HG03039 (cell line): ENCODE measurements around the gene CDC34.
"Not testable (repeated sequence)": the region's sequence is repeated elsewhere in the genome, so short reads cannot be mapped to it uniquely, and the experiment has no call there.

Experiments used
- ATAC-seq: cut with Tn5 transposase; IDR thresholded peaks from one replicate; pipeline ENCODE4 v1.9.1; 2021; ENCODE audit warnings: mild to moderate bottlenecking, moderate library complexity; ENCODE audit not compliant: unreplicated experiment

Gene CDC34

DNA sequence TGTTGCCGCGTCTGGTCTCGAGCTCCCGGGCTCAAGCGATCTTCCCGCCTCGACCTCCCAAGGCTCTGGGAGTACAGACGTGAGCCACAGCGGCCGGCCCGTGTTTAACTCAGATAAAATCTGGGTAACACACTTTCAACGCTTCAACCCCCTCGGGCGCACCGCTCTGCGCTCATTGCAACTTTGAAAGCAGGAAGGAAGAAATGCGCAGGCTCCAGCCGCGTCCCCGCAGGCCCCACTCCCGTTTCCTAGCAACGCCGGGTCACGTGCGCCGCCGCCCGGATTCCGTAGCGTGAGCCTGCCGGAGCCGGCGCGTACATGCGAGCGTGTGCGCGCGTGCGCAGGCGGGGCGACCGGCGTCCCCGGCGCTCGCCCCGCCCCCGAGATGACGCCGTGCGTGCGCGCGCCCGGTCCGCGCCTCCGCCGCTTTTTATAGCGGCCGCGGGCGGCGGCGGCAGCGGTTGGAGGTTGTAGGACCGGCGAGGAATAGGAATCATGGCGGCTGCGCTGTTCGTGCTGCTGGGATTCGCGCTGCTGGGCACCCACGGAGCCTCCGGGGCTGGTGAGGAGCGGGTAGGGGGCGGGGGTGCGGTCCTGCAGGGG lies 40.7 kb downstream of the CDC34 start, which contains the start of gene BSG:
Gene BSG (plus strand): TSS at position 457 of the 603 bp plus-strand sequence. CDS start 39 bp downstream, at position 496.
- peak; percentile 72 for ATAC-seq

DNA sequence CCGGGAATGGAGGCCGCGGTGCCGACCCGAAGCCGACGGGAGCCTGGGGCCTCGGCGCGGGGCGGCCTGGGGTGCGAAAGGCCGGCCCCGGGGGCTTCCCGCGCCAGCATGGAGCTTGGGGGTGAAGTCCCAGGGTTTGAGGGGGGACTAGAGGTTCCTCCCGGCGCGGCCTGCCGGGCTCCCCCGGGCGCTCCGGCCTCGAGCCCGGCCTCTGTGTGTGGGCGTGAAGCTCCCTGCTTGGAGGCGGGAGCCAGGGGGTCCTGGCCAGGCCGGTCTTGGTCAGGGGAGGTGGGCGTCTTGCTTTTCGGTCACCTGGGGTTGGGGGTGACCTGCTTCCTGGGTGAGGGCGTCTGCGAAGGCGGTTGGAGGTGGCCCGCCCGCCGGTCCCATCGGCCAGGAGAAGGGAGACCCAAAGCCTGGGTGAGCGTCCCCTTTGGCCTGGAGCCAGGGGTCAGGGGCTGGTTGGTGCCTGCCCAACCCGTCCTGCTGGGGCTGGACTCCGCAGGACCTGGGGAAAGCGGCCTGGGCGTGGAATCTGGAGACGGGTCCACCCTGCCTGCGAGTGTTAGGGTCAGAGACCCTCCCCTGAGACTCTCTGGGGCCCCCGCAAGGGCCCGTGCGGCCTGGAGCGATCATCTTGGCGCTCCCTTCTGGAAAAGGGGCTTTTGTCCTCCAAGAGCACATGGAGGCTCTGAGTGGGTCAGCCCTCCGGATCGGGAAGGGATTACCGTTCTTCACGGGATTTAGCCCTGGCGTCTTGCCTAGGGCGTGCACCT lies 41.4 kb downstream of the CDC34 start:
- peak; percentile 34 for ATAC-seq

DNA sequence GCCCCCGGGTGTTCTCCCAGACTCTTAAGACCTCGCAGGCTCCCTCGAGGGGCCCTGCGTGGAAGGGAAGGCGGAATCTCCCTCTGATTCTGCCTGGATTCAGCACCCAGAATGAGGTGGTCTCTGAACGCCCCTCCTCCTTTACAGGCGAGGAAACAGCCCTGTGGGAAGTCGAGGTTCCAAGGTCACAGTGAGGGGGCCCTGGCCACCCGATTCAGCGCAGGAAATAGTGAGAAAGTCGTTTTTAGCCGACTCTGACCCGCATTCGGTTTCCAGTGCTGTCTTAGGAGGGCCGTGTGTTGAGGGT lies 41.9 kb downstream of the CDC34 start:
- no peak for ATAC-seq

GRCh38 chr19:574658-575526 lies 43.3 kb downstream of the CDC34 start:
- ATAC-seq = no peak

DNA sequence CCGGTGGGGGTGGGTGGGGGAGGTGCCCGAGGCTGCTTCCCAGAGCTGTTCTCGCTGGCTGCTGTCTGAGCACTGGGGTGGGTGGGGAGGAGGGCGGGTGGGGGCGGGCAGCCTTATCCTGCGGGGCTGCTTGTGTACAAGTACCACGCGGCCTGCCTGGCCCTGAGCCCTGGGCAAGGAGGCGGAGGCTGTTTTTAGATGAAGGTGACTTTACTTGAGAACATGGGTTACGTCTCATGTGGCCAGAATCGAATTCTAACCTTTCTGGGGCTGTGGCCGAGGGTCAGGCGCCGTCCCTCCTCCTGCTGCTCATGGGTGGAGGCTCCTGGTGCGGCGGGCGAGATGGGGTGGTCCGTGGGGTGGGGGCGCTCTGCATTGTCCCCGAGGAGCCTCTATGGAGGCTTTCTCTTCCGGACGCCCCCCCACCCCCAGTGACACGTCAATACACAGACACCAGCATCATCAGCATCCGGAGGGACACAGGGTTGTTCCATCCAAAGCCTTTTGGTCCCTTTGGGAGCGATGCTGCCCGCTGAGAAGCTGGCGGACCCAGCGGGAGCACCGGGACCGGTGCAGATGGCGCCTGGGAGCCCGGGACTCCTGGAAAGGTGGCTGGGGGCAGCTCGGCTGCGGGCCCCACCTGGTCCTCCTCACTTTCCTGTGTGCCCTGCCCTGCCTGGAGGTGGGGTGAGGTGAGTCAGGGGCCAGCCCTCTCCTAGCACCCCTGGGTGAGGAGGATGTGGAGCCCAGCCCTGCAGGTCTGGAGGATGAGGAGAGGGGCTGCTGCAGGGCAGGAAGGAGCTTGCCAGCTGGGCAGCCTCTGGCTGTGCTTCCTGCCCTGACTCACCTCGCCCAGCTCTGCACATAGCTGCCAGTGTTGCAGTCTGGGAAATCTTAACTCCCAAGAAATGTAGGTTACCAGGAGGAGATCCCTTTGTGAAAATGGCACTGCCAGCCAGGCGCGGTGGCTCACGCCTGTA lies 44.3 kb downstream of the CDC34 start:
- ATAC-seq = no peak

DNA sequence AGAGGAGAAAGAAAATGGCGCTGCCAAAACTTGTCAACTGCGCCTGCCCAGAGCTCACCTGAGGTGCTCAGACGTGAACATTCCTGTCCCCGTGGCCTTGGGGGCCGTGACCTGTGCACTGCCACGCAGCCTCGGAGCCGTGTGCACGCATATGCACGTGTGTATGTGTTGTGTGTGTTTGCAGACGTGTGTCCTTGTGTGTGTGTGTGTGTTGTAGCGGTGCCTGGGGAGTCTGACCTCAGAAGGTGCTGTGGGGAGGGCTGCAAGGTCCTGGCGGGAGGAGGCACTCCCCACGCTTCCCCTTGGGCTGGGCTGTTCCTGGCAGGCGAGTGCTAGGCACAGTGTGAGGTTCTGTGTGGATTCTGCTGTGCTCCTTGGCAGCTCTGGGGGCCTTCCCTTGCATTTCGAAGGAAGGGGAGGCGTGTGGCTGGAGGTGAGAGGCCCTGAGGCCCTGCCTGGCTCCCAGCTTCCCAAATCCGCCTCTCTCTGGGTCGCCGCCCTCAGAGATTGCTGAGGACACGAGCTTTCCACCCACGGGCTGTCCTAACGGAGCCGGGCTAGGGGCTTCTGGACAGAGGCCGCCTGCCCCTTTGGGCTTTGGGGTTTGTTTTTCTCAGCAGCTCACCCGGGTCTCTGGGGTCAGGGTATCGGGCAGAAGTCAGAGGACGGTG lies 45.3 kb downstream of the CDC34 start:
- no peak for ATAC-seq

DNA sequence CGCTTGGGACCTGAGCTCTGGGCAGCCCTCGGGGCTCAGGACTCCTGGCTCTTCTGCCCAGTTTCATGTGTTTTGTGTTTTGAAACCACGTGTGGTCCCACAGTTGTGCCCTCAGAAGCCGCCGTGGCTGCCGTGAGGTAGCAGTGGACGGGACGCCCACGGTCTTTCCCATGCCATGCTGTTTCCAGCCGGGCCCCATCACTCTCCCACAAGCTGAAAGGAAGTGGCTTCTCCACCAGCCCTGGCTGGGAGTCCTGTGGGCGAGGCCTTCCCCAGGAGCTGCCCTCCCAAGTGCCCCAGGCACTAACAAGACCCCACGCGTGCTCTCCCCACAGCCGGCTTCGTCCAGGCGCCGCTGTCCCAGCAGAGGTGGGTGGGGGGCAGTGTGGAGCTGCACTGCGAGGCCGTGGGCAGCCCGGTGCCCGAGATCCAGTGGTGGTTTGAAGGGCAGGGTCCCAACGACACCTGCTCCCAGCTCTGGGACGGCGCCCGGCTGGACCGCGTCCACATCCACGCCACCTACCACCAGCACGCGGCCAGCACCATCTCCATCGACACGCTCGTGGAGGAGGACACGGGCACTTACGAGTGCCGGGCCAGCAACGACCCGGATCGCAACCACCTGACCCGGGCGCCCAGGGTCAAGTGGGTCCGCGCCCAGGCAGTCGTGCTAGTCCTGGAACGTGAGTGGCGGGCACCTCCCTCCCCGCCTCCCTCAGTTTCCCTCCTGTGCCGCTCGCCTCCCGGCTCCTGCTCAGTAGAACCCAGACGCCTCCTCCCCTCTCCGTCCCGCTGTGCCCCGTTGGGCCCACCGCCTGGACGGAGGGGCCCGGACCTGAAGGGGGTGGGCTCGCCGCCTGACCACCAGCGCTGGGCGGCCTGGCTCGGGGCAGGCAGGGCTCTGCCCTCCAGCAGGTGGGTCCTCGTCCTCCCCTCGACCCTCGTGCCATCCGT lies 46.2 kb downstream of the CDC34 start:
- ATAC-seq = no peak

- ATAC-seq = no peak
Measured at GRCh38 chr19:579111-579841, 47.7 kb downstream of the CDC34 start.

GRCh38 chr19:579842-580155 lies 48.2 kb downstream of the CDC34 start:
- ATAC-seq = no peak

DNA sequence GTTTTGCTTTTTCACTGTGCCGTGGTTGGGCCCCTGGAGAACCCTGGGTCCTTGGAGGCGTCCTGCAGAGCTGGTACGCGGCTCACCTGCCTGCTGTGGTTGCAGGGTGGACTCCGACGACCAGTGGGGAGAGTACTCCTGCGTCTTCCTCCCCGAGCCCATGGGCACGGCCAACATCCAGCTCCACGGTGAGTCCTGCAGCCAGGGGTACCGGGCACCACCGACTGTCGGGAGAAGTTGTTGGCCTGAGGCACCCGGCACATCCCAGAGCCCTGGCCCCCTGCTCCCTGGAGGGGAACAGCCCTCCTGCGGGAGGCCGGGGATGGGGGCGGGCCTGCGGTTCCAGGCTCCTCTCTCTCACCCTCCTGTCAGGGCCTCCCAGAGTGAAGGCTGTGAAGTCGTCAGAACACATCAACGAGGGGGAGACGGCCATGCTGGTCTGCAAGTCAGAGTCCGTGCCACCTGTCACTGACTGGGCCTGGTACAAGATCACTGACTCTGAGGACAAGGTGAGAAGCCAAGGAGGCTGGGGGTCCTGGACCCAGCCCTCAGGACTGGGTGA lies 48.8 kb downstream of the CDC34 start:
- no peak for ATAC-seq

DNA sequence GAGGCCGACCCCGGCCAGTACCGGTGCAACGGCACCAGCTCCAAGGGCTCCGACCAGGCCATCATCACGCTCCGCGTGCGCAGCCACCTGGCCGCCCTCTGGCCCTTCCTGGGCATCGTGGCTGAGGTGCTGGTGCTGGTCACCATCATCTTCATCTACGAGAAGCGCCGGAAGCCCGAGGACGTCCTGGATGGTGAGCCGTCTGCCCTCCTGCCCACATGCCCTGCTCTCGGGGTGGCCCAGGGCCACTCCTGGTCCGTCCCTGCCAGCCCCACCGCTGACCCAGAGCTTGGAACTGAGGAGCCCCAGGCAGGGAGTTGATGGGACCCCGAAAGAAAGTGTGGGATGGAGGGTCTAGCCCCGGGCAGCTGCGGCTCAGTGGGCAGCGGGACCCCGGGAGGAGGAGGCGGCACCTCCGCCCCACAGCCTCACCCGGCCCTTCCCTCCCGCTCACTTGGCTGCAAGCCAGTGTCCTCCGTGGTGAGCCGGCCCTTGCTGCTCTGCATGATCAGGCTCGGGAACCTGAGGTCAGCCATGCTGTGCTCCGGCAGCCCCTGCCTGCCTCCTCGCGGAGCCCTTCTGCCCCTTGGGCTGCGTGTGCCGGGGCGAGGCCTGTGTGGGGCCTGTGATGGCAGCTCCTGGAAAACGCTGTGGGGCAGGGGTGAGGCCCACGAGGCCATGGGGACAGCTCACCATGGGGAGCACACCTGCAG lies 50.0 kb downstream of the CDC34 start:
- no peak for ATAC-seq

DNA sequence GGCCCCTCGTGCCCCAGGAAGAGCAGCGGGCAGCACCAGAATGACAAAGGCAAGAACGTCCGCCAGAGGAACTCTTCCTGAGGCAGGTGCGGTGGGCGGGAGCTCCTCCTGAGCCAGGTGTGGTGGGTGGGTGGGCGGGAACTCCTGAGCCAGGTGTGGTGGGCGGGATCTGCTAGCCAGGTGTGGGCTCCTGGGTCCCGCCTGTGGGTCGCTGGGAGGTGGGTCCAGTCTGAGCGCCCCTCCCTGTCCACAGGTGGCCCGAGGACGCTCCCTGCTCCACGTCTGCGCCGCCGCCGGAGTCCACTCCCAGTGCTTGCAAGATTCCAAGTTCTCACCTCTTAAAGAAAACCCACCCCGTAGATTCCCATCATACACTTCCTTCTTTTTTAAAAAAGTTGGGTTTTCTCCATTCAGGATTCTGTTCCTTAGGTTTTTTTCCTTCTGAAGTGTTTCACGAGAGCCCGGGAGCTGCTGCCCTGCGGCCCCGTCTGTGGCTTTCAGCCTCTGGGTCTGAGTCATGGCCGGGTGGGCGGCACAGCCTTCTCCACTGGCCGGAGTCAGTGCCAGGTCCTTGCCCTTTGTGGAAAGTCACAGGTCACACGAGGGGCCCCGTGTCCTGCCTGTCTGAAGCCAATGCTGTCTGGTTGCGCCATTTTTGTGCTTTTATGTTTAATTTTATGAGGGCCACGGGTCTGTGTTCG lies 51.1 kb downstream of the CDC34 start:
- ATAC-seq = no peak

DNA sequence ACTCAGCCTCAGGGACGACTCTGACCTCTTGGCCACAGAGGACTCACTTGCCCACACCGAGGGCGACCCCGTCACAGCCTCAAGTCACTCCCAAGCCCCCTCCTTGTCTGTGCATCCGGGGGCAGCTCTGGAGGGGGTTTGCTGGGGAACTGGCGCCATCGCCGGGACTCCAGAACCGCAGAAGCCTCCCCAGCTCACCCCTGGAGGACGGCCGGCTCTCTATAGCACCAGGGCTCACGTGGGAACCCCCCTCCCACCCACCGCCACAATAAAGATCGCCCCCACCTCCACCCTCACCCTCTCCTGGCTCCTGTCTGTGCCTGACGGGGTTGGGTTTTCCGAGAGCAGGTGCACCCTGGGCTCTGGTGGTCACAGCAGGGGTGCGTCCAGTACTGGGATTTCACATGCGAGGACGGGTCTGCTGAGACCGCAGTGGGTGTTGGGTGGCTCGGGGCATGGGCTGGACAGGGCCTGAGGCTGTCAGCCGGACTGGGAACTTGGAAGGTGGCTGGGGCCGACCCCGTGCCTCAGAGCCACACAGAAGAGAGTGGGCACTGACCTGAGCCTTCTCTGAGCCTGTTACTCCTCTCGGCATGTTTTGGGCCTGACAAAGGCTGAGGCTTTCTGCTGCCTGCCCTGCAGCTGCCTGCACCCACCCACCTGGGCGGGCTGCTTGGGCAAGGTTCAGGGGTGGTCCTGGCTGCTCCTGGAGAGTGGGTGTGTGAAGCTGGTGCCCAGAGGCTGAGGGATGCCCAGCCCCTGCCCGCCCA lies 51.8 kb downstream of the CDC34 start:
- no peak for ATAC-seq

- ATAC-seq = no peak
Measured at GRCh38 chr19:583968-584239, 52.3 kb downstream of the CDC34 start.

- ATAC-seq = no peak
Measured at GRCh38 chr19:584240-585001, 52.9 kb downstream of the CDC34 start.

- ATAC-seq = not testable (repeated sequence)
Measured at GRCh38 chr19:585146-585545, 53.6 kb downstream of the CDC34 start.
